Measurements from ENCODE around the gene CADM2.

- TF ChIP-seq EZH2 (IDR thresholded peaks at IDR 0.05; ENCODE audit: insufficient read depth, poor library complexity, severe bottlenecking) (no peak), EZH2phosphoT487 (IDR thresholded peaks at IDR 0.05; ENCODE audit: insufficient read depth, low read depth) (no peak)
Observed at GRCh38 chr3:85077018-85077417, 118.2 kb downstream of the CADM2 start.
